SK-N-MC (cell line): Measurements from ENCODE around the gene AHSA1.
A peak's percentile ranks its signal among the peaks of the same experiment; 100 is the strongest.
"Not testable (repeated sequence)": the region's sequence is repeated elsewhere in the genome, so short reads cannot be mapped to it uniquely, and the experiment has no call there.

Experiments
- DNase-seq: peaks from one replicate; pipeline ENCODE4 v3.0.0-alpha.2; 2011; ENCODE audit warnings: low read depth, low spot score
- H3K27ac ChIP-seq: fragments of 200-600 bp; sonication (generic); 2 replicates; pipeline ENCODE4 v1.5.1; 2016; ENCODE audit warnings: mixed run types
- H3K36me3 ChIP-seq: fragments of 200-600 bp; sonication (generic); 2 replicates; pipeline ENCODE4 v1.6.1; 2017; ENCODE audit warnings: antibody characterized with exemption, low read length, mixed read lengths; ENCODE audit not compliant: insufficient read depth
- H3K4me3 ChIP-seq: fragments of 200-600 bp; sonication (generic); 2 replicates; pipeline ENCODE4 v1.5.1; 2016
- H3K9ac ChIP-seq: fragments of 200-600 bp; sonication (generic); 2 replicates; pipeline ENCODE4 v1.8.0; 2017; ENCODE audit warnings: mixed run types, mixed read lengths; ENCODE audit not compliant: insufficient read length
- H3K9me3 ChIP-seq: fragments of 200-600 bp; sonication (generic); 2 replicates; pipeline ENCODE4 v1.6.1; 2017; ENCODE audit warnings: low read depth, mild to moderate bottlenecking, antibody characterized with exemption, low read length, moderate library complexity, mixed read lengths
- EZH2 ChIP-seq: fragments of 200-600 bp; sonication (generic); IDR thresholded peaks from one replicate; pipeline ENCODE4 v1.6.1; 2017; ENCODE audit warnings: antibody characterized with exemption
- FOXP2 ChIP-seq: optimal IDR thresholded peaks from 2 replicates; pipeline ENCODE3; 2011; ENCODE audit warnings: mild to moderate bottlenecking, moderate library complexity; ENCODE audit not compliant: insufficient read depth; ENCODE audit errors: extremely low read length, control extremely low read depth
- POLR2AphosphoS5 ChIP-seq: IDR thresholded peaks from 2 replicates; pipeline ENCODE4 v1.6.1; 2012; ENCODE audit warnings: mild to moderate bottlenecking, low read depth, low read length, borderline replicate concordance

AHSA1 gene

GRCh38 chr14:77457522-77458248, at the start of gene AHSA1, which contains the start of gene VIPAS39:
Gene AHSA1, plus strand, starts transcription at chr14:77458093. Its CDS starts 97 bp downstream, at chr14:77458190.
Gene VIPAS39, minus strand, starts transcription at chr14:77457601. Its CDS starts 3,499 bp downstream, at chr14:77454102.
- Histone ChIP-seq H3K4me3 (peak within 1 kb of the TSS; percentile 98), H3K27ac (peak within 1 kb of the TSS; percentile 98), H3K9me3 (no peaks in the 10 kb centered on the region), H3K36me3 (peaks cover 31% of the 10 kb centered on the region), H3K9ac (peak within 1 kb of the TSS; percentile 98)
- TF ChIP-seq POLR2AphosphoS5 = peak; percentile 93
- TF ChIP-seq EZH2 = no peak
- no peak for TF ChIP-seq FOXP2
- DNase-seq = peak; percentile 99

GRCh38 chr14:77409131-77409533, 48.8 kb upstream of the AHSA1 start:
- no peak for DNase-seq
- Histone ChIP-seq H3K4me3 (no peak overlapping the region), H3K9ac (no peak overlapping the region), H3K9me3 (no peaks in the 10 kb centered on the region), H3K27ac (no peak overlapping the region), H3K36me3 (no peaks in the 10 kb centered on the region)
- TF ChIP-seq POLR2AphosphoS5 (no peak), FOXP2 (no peak), EZH2 (no peak)

GRCh38 chr14:77415403-77416030, 42.4 kb upstream of the AHSA1 start:
- H3K9ac ChIP-seq, H3K4me3 ChIP-seq, H3K9me3 ChIP-seq, DNase-seq, H3K36me3 ChIP-seq, H3K27ac ChIP-seq: not testable (repeated sequence)

GRCh38 chr14:77416098-77416497, 41.8 kb upstream of the AHSA1 start:
- H3K36me3 ChIP-seq, H3K4me3 ChIP-seq, H3K9ac ChIP-seq, H3K27ac ChIP-seq, DNase-seq, H3K9me3 ChIP-seq: not testable (repeated sequence)

GRCh38 chr14:77416836-77417235, 41.1 kb upstream of the AHSA1 start:
- no peak overlapping the region for H3K9ac ChIP-seq
- TF ChIP-seq POLR2AphosphoS5 (no peak), EZH2 (no peak), FOXP2 (no peak)
- H3K9me3 ChIP-seq = no peaks in the 10 kb centered on the region
- H3K27ac ChIP-seq = no peak overlapping the region
- H3K36me3 ChIP-seq = no peaks in the 10 kb centered on the region
- no peak for DNase-seq
- no peak overlapping the region for H3K4me3 ChIP-seq

- Histone ChIP-seq H3K9ac (no peak overlapping the region), H3K27ac (no peak overlapping the region), H3K4me3 (no peak overlapping the region), H3K36me3 (no peaks in the 10 kb centered on the region; the same call in 1 of the 2 replicates), H3K9me3 (no peaks in the 10 kb centered on the region)
- TF ChIP-seq POLR2AphosphoS5 = no peak
- TF ChIP-seq FOXP2 = no peak
- no peak for TF ChIP-seq EZH2
- no peak for DNase-seq
Measured at GRCh38 chr14:77421201-77421600, 36.7 kb upstream of the AHSA1 start.

GRCh38 chr14:77423423-77423822, 34.5 kb upstream of the AHSA1 start, which contains the start of gene NOXRED1:
Gene NOXRED1, minus strand, starts transcription at chr14:77423523. Its CDS starts 634 bp downstream, at chr14:77422889.
- no peak within 1 kb of the TSS for H3K9ac ChIP-seq
- H3K9me3 ChIP-seq = no peaks in the 10 kb centered on the region
- TF ChIP-seq FOXP2 (no peak), POLR2AphosphoS5 (no peak), EZH2 (no peak)
- DNase-seq = no peak
- no peak within 1 kb of the TSS for H3K4me3 ChIP-seq
- peaks cover 15% of the 10 kb centered on the region; the same call in 1 of the 2 replicates for H3K36me3 ChIP-seq
- no peak within 1 kb of the TSS for H3K27ac ChIP-seq

GRCh38 chr14:77424862-77425261, 33.0 kb upstream of the AHSA1 start:
- no peak for DNase-seq
- Histone ChIP-seq H3K27ac (no peak overlapping the region), H3K36me3 (peaks cover 30% of the 10 kb centered on the region; the same call in 1 of the 2 replicates), H3K4me3 (no peak overlapping the region), H3K9me3 (no peaks in the 10 kb centered on the region), H3K9ac (no peak overlapping the region)
- TF ChIP-seq EZH2 = no peak
- no peak for TF ChIP-seq FOXP2
- TF ChIP-seq POLR2AphosphoS5 = no peak

GRCh38 chr14:77426396-77426795, 31.5 kb upstream of the AHSA1 start:
- no peak for DNase-seq
- no peak overlapping the region for H3K9ac ChIP-seq
- no peaks in the 10 kb centered on the region for H3K9me3 ChIP-seq
- no peak overlapping the region for H3K27ac ChIP-seq
- no peak overlapping the region for H3K4me3 ChIP-seq
- peaks cover 30% of the 10 kb centered on the region; the same call in 1 of the 2 replicates for H3K36me3 ChIP-seq
- TF ChIP-seq EZH2 = no peak
